CD14-positive monocyte (primary cell): ENCODE results near the gene APOL1. TPM values are rescaled to one million over a fixed set of nuclear protein-coding genes. Genes with fewer than 3 reads are reported as not detected.
"Not testable (repeated sequence)": the region's sequence is repeated elsewhere in the genome, so short reads cannot be mapped to it uniquely, and the experiment has no call there.

ENCODE experiments used
- DNase-seq, 3 donors: peaks; one replicate each; pipeline ENCODE4 v3.0.0-alpha.2; 2011 to 2022
- H2AFZ ChIP-seq: 2 replicates; pipeline ENCODE4 v1.6.0; 2012; ENCODE audit warnings: mild to moderate bottlenecking, low read depth, low read length, inconsistent platforms; ENCODE audit not compliant: insufficient read depth, poor library complexity, severe bottlenecking
- H3K27ac ChIP-seq, 2 donors: 1 replicate in 1 of 2; 2 replicates in 1 of 2; pipeline ENCODE4 v1.5.1; 2012 to 2013; ENCODE audit warnings: low read length in 2 of 2, control low read depth in 1 of 2, inconsistent platforms in 1 of 2, low read depth in 1 of 2, mild to moderate bottlenecking in 1 of 2
- H3K27me3 ChIP-seq, 2 donors: one replicate each; pipeline versions ENCODE4 v1.6.0 to v1.6.1; 2011 to 2013; ENCODE audit warnings: low read length in 2 of 2; ENCODE audit not compliant: control insufficient read depth in 2 of 2, insufficient read depth in 2 of 2
- H3K36me3 ChIP-seq, 2 donors: replicated peaks in 1 of 2; 1 replicate in 1 of 2; 2 replicates in 1 of 2; pipeline versions ENCODE4 v1.5.1 to v1.6.1; 2012 to 2013; ENCODE audit warnings: low read length in 2 of 2, control low read depth in 1 of 2, inconsistent platforms in 1 of 2, mild to moderate bottlenecking in 1 of 2; ENCODE audit not compliant: insufficient read depth in 2 of 2, control insufficient read depth in 1 of 2
- H3K4me1 ChIP-seq, 2 donors: 1 replicate in 1 of 2; 2 replicates in 1 of 2; pipeline versions ENCODE4 v1.5.1 to v1.6.1; 2012 to 2013; ENCODE audit warnings: low read length in 2 of 2, control low read depth in 1 of 2, inconsistent platforms in 1 of 2, mild to moderate bottlenecking in 1 of 2, moderate library complexity in 1 of 2; ENCODE audit not compliant: insufficient read depth in 2 of 2, control insufficient read depth in 1 of 2
- H3K4me2 ChIP-seq: replicated peaks from 2 replicates; pipeline ENCODE3; 2012; ENCODE audit warnings: low read length, moderate library complexity, mild to moderate bottlenecking; ENCODE audit not compliant: poor library complexity, severe bottlenecking; ENCODE audit errors: extremely low read depth
- H3K4me3 ChIP-seq, 3 experiments: fragments of 200-600 bp in 1 of 3; sonication (generic) in 1 of 3; replicated peaks in 1 of 3; 1 replicate in 2 of 3; 2 replicates in 1 of 3; pipeline ENCODE4 v1.5.1; 2011 to 2013; ENCODE audit warnings: low read length in 3 of 3, mild to moderate bottlenecking in 3 of 3, control low read depth in 2 of 3, low read depth in 2 of 3, inconsistent platforms in 1 of 3, moderate library complexity in 1 of 3
- H3K79me2 ChIP-seq: 2 replicates; pipeline ENCODE4 v1.6.0; 2012; ENCODE audit warnings: mild to moderate bottlenecking, control low read depth, inconsistent platforms, low read length, moderate library complexity; ENCODE audit not compliant: insufficient read depth
- H3K9ac ChIP-seq: 2 replicates; pipeline ENCODE4 v1.6.0; 2017; ENCODE audit warnings: low read length, mild to moderate bottlenecking; ENCODE audit not compliant: insufficient read depth, poor library complexity, severe bottlenecking
- H3K9me3 ChIP-seq, 2 donors: replicated peaks in 1 of 2; 1 replicate in 1 of 2; 2 replicates in 1 of 2; pipeline versions ENCODE4 v1.5.1 to v1.6.1; 2012 to 2013; ENCODE audit warnings: low read length in 2 of 2, control low read depth in 1 of 2; ENCODE audit not compliant: control insufficient read depth in 1 of 2, insufficient read depth in 1 of 2
- H4K20me1 ChIP-seq: 2 replicates; pipeline ENCODE4 v1.6.0; 2012; ENCODE audit warnings: mild to moderate bottlenecking, low read length, control low read depth, moderate library complexity; ENCODE audit not compliant: insufficient read depth
- H3K27ac Mint-ChIP-seq, 7 donors: one replicate each; pipeline ENCODE4 v1.8.0; 2020; ENCODE audit warnings: mild to moderate bottlenecking in 7 of 7, mixed read lengths in 7 of 7, moderate library complexity in 6 of 7, inconsistent platforms in 2 of 7
- H3K27me3 Mint-ChIP-seq, 3 donors: one replicate each; pipeline ENCODE4 v1.8.0; 2021 to 2022; ENCODE audit warnings: low read depth in 3 of 3, mild to moderate bottlenecking in 3 of 3, mixed read lengths in 3 of 3, moderate library complexity in 3 of 3, inconsistent platforms in 1 of 3
- H3K36me3 Mint-ChIP-seq, 2 donors: one replicate each; pipeline ENCODE4 v1.8.0; 2020; ENCODE audit warnings: mixed read lengths in 2 of 2, inconsistent platforms in 1 of 2, mild to moderate bottlenecking in 1 of 2
- H3K4me1 Mint-ChIP-seq: one replicate; pipeline ENCODE4 v1.8.0; 2020; ENCODE audit warnings: mild to moderate bottlenecking, mixed read lengths
- H3K4me3 Mint-ChIP-seq, 2 donors: one replicate each; pipeline ENCODE4 v1.8.0; 2020; ENCODE audit warnings: mild to moderate bottlenecking in 2 of 2, mixed read lengths in 2 of 2, moderate library complexity in 1 of 2
- H3K9me3 Mint-ChIP-seq, 7 donors: one replicate each; pipeline ENCODE4 v1.8.0; 2020 to 2022; ENCODE audit warnings: mixed read lengths in 7 of 7, mild to moderate bottlenecking in 6 of 7, moderate library complexity in 6 of 7, inconsistent platforms in 2 of 7
- CTCF ChIP-seq: fragments of 200-600 bp; IDR thresholded peaks from one replicate; pipeline ENCODE4 v1.8.0; 2022; ENCODE audit warnings: antibody characterized with exemption, mild to moderate bottlenecking
- WGBS: methylation state at CpG from one replicate; pipeline ENCODE4 v1.1.5; 2013; ENCODE audit warnings: missing lambda C conversion rate; ENCODE audit not compliant: insufficient coverage; 5-methylcytosine and 5-hydroxymethylcytosine counted together
- intact Hi-C, 2 donors: fragments of 100-400 bp; cut with micrococcal nuclease; formaldehyde crosslinking; loops; one replicate each; pipeline versions ENCODE4 v1.15.0 to v1.15.1; 2023
- polyA plus RNA-seq, 3 donors: library from polyadenylated mRNA; depleted of rRNA in 1 of 3; unstranded in 2 of 3; stranded (reverse) in 1 of 3; fragments of 300-500 nt in 2 of 3; fragments of >200 nt in 1 of 3; fragmentation: Illumina TruSeq in 2 of 3; gene quantifications; 1 replicate in 2 of 3; 2 replicates in 1 of 3; pipeline ENCODE4 v1.2.3, GENCODE V29; 2012 to 2021

Gene APOL1
- polyA plus RNA-seq, 3 donors = 3.4 to 7.5 (median 6.1) TPM

DNA sequence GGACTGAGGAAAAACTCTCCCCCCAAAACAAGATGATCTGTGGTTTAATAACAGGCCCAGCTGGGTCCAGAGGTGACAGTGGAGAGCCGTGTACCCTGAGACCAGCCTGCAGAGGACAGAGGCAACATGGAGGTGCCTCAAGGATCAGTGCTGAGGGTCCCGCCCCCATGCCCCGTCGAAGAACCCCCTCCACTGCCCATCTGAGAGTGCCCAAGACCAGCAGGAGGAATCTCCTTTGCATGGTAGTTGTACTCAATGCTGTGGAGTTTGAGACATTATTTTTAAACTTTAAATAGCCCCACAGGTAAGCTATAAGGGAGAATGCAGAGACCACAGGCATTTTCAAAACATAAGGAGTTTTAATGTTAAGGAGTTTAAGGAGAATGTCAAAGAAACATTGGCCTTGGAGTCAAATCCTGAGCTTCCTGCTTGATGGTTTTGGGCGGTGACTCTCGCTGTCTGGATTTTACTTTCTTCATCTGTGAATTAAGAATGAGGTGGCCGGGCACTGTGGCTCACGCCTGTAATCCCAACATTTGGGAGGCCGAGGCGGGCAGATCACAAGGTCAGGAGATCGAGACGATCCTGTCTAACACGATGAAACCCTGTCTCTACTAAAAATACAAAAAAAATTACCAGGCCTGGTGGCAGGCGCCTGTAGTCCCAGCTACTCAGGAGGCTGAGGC, 6.8 kb downstream of the APOL1 start:
- Histone ChIP-seq H3K4me1 (peaks cover 13 to 22% of the 10 kb centered on the region in 2 donors), H3K9ac (no peak overlapping the region), H3K27me3 (no peaks in the 10 kb centered on the region), H3K4me3 (no peak overlapping the region), H3K79me2 (no peaks in the 10 kb centered on the region), H3K36me3 (peaks cover 2 to 52% of the 10 kb centered on the region in 2 donors), H3K27ac (no peak overlapping the region), H2AFZ (no peak overlapping the region), H3K4me2 (no peak overlapping the region), H4K20me1 (no peaks in the 10 kb centered on the region), H3K9me3 (no peaks in the 10 kb centered on the region)
- no peaks in the 10 kb centered on the region for H3K27me3 Mint-ChIP-seq
- no peak for DNase-seq
- peaks cover 71 to 73% of the 10 kb centered on the region in 2 donors for H3K36me3 Mint-ChIP-seq
- no peak overlapping the region for H3K4me3 Mint-ChIP-seq
- intact Hi-C loops = no loop called here
- peaks cover 0 to 1% (median 0%) of the 10 kb centered on the region in 7 donors for H3K9me3 Mint-ChIP-seq
- peaks cover 38% of the 10 kb centered on the region for H3K4me1 Mint-ChIP-seq
- WGBS = 94% methylated on average over 2 of the region's 14 CpGs
- no peak for TF ChIP-seq CTCF
- peak overlapping the region in 5 of 7 donors; percentile 40 to 76 (median 50) for H3K27ac Mint-ChIP-seq

- H2AFZ ChIP-seq, H3K27ac ChIP-seq, H3K4me3 ChIP-seq, H4K20me1 ChIP-seq, H3K9ac ChIP-seq, H3K4me2 ChIP-seq, H3K9me3 ChIP-seq, H3K79me2 ChIP-seq, H3K27me3 Mint-ChIP-seq, H3K27ac Mint-ChIP-seq, H3K4me3 Mint-ChIP-seq, intact Hi-C loops, H3K27me3 ChIP-seq, DNase-seq, H3K9me3 Mint-ChIP-seq: not testable (repeated sequence)
- WGBS = 85% methylated on average over 5 of the region's 6 CpGs
- Histone ChIP-seq H3K4me1 (peaks cover 13 to 22% of the 10 kb centered on the region in 2 donors), H3K36me3 (peaks cover 11 to 66% of the 10 kb centered on the region in 2 donors)
- Mint-ChIP-seq H3K4me1 (peaks cover 27% of the 10 kb centered on the region), H3K36me3 (peaks cover 77 to 78% of the 10 kb centered on the region in 2 donors)
Measured at GRCh38 chr22:36261675-36262074, 8.7 kb downstream of the APOL1 start.

DNA sequence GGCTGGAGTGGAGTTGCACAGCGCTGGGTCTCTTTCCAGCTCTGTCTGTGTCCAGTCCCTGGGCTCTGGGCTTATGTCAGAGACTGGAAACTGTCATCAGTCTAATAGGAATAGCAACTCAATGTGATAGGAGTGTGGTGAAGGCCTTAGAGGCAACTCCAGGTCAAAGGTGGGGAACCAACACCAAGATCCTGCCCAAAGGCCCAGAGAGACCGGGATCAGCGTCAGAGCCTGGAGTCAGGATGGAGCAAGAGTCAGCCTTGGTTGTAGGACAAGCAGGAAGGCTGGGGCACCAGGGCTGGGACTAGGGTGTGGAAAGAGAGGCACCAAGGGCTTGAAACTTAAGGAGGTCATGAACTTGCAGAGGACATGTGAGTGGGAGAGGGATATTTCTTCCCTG, 9.4 kb downstream of the APOL1 start:
- H3K4me2 ChIP-seq, intact Hi-C loops, H3K79me2 ChIP-seq, DNase-seq, H3K4me3 ChIP-seq, H3K27ac ChIP-seq, H3K9me3 Mint-ChIP-seq, H4K20me1 ChIP-seq, H3K27me3 ChIP-seq, H3K27ac Mint-ChIP-seq, H3K27me3 Mint-ChIP-seq, H3K9ac ChIP-seq, H2AFZ ChIP-seq, H3K9me3 ChIP-seq, H3K4me3 Mint-ChIP-seq: not testable (repeated sequence)
- peaks cover 27% of the 10 kb centered on the region for H3K4me1 Mint-ChIP-seq
- H3K36me3 Mint-ChIP-seq = peaks cover 75 to 78% of the 10 kb centered on the region in 2 donors
- 93% methylated on average over 3 of the region's 3 CpGs for WGBS
- Histone ChIP-seq H3K36me3 (peaks cover 11 to 59% of the 10 kb centered on the region in 2 donors), H3K4me1 (peaks cover 13 to 22% of the 10 kb centered on the region in 2 donors)

DNA sequence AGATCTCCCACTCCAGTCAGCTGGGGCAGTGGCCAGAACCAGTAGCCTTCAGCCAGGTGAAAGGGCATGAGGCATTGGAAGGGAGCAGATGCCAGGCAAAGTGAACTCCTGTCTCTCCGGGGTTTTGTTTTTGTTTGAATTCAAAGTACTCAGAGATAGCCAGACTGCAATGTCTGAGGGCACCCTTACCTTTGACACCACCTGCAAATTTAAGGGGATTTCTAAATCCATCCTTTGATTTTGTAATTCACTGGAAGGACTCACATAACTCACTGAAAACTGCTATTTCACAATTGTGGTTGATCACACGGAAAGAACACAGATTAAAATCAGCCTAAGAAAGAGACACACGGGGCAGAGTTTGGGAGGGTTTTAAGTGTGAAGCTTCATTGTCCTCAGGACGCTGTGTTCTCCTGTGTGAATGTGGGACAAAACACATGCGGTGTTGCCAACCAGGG, 10.3 kb downstream of the APOL1 start:
- Mint-ChIP-seq H3K4me1 (peaks cover 24% of the 10 kb centered on the region), H3K36me3 (peaks cover 69 to 76% of the 10 kb centered on the region in 2 donors)
- Histone ChIP-seq H3K36me3 (peaks cover 11 to 53% of the 10 kb centered on the region in 2 donors), H3K4me1 (peaks cover 13 to 21% of the 10 kb centered on the region in 2 donors)
- H3K27ac Mint-ChIP-seq, intact Hi-C loops, H3K4me2 ChIP-seq, H3K9me3 Mint-ChIP-seq, H3K4me3 ChIP-seq, H3K9ac ChIP-seq, H3K27me3 Mint-ChIP-seq, H4K20me1 ChIP-seq, H3K4me3 Mint-ChIP-seq, H3K79me2 ChIP-seq, H2AFZ ChIP-seq, H3K27me3 ChIP-seq, H3K27ac ChIP-seq, DNase-seq, H3K9me3 ChIP-seq: not testable (repeated sequence)
- no CpG with 5 or more reads among the region's 5 CpGs for WGBS
